Testis (tissue), 3 donors: ENCODE results near the gene HOMER3. TPM values are rescaled to one million over a fixed set of nuclear protein-coding genes. Genes with fewer than 3 reads are reported as not detected.

ENCODE experiments used
- DNase-seq: peaks from one replicate; pipeline ENCODE4 v3.0.0-alpha.2; 2019
- H3K27ac ChIP-seq, 2 donors: fragments of 200-600 bp; sonication (generic); one replicate each; pipeline ENCODE4 v1.5.1; 2019
- H3K27me3 ChIP-seq: fragments of 200-600 bp; sonication (generic); one replicate; pipeline ENCODE4 v1.5.1; 2019
- H3K36me3 ChIP-seq: fragments of 200-600 bp; sonication (generic); one replicate; pipeline ENCODE4 v1.5.1; 2017; ENCODE audit warnings: low read depth; ENCODE audit errors: missing control alignments
- H3K4me1 ChIP-seq: fragments of 200-600 bp; sonication (generic); one replicate; pipeline ENCODE4 v1.5.1; 2019
- H3K4me3 ChIP-seq, 2 donors: fragments of 200-600 bp; sonication (generic); one replicate each; pipeline ENCODE4 v1.5.1; 2017 to 2019
- H3K9me3 ChIP-seq: fragments of 200-600 bp; sonication (generic); one replicate; pipeline ENCODE4 v1.5.1; 2017
- POLR2A ChIP-seq: fragments of 450-650 bp; IDR thresholded peaks from one replicate; pipeline ENCODE4 v1.6.1; 2017; ENCODE audit warnings: antibody characterized with exemption, mild to moderate bottlenecking, moderate library complexity
- WGBS, 2 donors: methylation state at CpG; one replicate each; pipeline ENCODE4 v1.1.5; 2018; 5-methylcytosine and 5-hydroxymethylcytosine counted together
- intact Hi-C: fragments of 100-400 bp; cut with DNase I; formaldehyde crosslinking; loops from one replicate; pipeline ENCODE4 v1.15.1; 2023; ENCODE audit warnings: low total_unique reads
- polyA plus RNA-seq: library from polyadenylated mRNA; stranded (reverse); fragments of 350-450 nt; fragmentation: Illumina TruSeq; extraction: RNeasy Lipid Tissue Mini Kit (QIAGEN cat#74804); gene quantifications from one replicate; pipeline ENCODE4 v1.2.3, GENCODE V29; 2014; ENCODE audit warnings: low read depth, low replicate concordance; ENCODE audit not compliant: insufficient read depth
- total RNA-seq, 2 donors: library from RNA; depleted of rRNA; stranded (reverse); fragments of >200 nt; gene quantifications; one replicate each; pipeline ENCODE4 v1.2.3, GENCODE V29; 2016
- TF ChIP-seq, protein P1 (sequence below), 3 experiments: fragments of 450-650 bp in 2 of 3; fragments of 200-600 bp in 1 of 3; sonication (generic) in 1 of 3; IDR thresholded peaks; one replicate each; pipeline ENCODE4 v1.5.1; 2016 to 2019; ENCODE audit warnings: antibody characterized with exemption in 3 of 3, mild to moderate bottlenecking in 2 of 3, moderate library complexity in 1 of 3

The HOMER3 gene
- total and polyA plus RNA-seq, 3 donors from 2014 or later, result 19.9 to 39.6 (median 31.3) TPM

DNA sequence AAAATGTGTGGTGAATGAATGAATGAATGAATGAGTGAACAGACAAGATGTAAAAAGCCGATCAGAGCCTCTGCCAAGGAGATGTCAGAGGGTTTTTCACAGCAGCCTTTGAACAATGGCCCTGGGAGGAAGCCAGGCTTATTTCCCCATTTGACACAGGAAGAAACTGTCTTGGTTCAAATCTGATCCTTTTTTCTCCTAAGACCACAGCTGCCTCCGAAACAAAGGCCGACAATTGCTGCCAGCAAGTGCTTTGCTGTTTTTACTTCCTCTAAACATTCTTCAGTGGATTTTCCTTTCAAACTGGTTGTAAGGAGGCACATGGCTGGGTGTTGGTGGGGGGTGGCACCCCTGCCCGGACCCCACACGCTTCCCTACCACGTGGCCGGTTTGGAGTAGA lies 44.2 kb upstream of the HOMER3 start:
- Histone ChIP-seq H3K9me3 (no peaks in the 10 kb centered on the region), H3K27me3 (no peaks in the 10 kb centered on the region), H3K36me3 (no peaks in the 10 kb centered on the region), H3K4me1 (no peaks in the 10 kb centered on the region), H3K27ac (no peak overlapping the region), H3K4me3 (no peak overlapping the region)
- WGBS, 2 donors, result 51 to 62% methylated on average over 7 of the region's 7 CpGs
- TF ChIP-seq, protein P1, sequence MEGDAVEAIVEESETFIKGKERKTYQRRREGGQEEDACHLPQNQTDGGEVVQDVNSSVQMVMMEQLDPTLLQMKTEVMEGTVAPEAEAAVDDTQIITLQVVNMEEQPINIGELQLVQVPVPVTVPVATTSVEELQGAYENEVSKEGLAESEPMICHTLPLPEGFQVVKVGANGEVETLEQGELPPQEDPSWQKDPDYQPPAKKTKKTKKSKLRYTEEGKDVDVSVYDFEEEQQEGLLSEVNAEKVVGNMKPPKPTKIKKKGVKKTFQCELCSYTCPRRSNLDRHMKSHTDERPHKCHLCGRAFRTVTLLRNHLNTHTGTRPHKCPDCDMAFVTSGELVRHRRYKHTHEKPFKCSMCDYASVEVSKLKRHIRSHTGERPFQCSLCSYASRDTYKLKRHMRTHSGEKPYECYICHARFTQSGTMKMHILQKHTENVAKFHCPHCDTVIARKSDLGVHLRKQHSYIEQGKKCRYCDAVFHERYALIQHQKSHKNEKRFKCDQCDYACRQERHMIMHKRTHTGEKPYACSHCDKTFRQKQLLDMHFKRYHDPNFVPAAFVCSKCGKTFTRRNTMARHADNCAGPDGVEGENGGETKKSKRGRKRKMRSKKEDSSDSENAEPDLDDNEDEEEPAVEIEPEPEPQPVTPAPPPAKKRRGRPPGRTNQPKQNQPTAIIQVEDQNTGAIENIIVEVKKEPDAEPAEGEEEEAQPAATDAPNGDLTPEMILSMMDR (IDR thresholded peaks at IDR 0.05), result no peak
- no peak for TF ChIP-seq POLR2A
- DNase-seq, result no peak
- intact Hi-C loops, result no loop called here

DNA sequence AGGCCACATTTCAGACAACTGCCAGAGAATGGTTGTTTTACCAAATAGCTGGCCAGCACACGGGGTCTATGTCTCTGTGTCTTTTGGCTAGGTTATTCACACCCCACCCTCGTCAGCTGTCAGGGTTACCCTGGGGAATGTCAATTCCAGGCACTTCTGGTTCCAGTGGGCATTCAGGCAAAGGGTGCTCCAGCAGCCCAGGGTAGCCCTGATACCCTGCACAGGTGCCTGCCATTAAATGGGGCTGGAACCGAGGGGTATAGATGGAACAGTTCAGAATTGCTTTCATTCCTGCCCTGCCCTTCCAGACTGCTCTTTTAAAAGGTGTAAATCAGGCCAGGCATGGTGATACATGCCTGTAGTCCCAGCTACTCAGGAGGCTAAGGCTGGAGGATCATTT lies 43.2 kb upstream of the HOMER3 start:
- DNase-seq, result no peak
- H3K27ac ChIP-seq, result no peak overlapping the region
- H3K9me3 ChIP-seq, result no peaks in the 10 kb centered on the region
- H3K4me1 ChIP-seq, result no peaks in the 10 kb centered on the region
- TF ChIP-seq POLR2A, result no peak
- TF ChIP-seq, protein P1 (IDR thresholded peaks at IDR 0.05), result no peak
- intact Hi-C loops, result no loop called here
- no peaks in the 10 kb centered on the region for H3K36me3 ChIP-seq
- 64 to 75% methylated on average over 3 of the region's 3 CpGs for WGBS, 2 donors
- H3K4me3 ChIP-seq, result no peak overlapping the region
- no peaks in the 10 kb centered on the region for H3K27me3 ChIP-seq

DNA sequence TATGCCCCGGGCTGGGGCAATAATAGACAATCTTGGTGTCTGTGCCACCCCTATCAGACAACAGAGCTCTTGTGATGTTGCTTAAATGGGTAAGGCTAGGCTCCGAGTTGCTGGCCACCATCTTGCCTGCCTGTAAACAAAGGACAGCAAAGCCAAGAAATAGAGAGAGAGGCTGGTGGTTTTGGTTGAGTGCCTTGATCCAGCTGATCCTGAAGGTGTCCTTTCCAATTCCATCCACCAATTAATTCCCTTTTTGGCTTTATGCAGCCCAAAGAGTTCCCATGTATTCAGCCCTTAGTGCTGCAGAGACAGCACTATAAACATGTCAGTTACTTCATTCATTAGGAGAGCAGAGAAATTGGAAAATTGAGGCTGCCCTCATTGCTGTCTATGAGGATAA lies 41.7 kb upstream of the HOMER3 start:
- peaks cover 3% of the 10 kb centered on the region for H3K4me1 ChIP-seq
- TF ChIP-seq POLR2A, result no peak
- TF ChIP-seq, protein P1 (IDR thresholded peaks at IDR 0.05), result no peak
- no peaks in the 10 kb centered on the region for H3K9me3 ChIP-seq
- no peak for DNase-seq
- no peaks in the 10 kb centered on the region for H3K27me3 ChIP-seq
- H3K27ac ChIP-seq, result no peak overlapping the region
- H3K4me3 ChIP-seq, result no peak overlapping the region
- H3K36me3 ChIP-seq, result no peaks in the 10 kb centered on the region
- 87 to 94% methylated on average over 2 of the region's 2 CpGs for WGBS, 2 donors
- intact Hi-C loops, result no loop called here

DNA sequence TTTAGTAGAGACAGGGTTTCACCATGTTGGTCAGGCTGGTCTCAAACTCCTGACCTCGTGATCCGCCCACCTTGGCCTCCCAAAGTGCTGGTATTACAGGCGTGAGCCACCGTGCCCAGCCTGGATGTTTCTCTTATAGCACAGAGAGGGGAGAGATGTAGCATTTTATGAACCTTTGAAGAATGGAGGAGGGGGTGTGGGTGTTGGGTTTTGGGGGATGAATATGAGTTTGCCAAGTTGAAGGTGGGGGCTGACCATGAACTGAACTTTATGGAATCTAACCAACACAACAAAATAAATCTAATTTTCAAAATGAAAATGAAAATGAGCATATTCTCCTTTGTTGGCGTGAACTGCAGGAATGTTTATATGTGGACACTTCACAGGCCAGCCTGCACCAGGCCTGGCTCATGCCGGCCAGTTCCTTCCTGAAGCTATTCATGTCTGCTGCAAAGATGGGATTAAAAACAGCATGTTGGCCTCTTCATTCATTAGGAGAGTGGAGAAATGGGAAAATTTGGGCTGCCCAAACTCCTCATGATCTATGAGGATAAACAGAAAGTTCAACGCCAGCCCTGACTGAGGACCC lies 39.5 kb upstream of the HOMER3 start:
- WGBS, 2 donors, result 81 to 82% methylated on average over 7 of the region's 7 CpGs

DNA sequence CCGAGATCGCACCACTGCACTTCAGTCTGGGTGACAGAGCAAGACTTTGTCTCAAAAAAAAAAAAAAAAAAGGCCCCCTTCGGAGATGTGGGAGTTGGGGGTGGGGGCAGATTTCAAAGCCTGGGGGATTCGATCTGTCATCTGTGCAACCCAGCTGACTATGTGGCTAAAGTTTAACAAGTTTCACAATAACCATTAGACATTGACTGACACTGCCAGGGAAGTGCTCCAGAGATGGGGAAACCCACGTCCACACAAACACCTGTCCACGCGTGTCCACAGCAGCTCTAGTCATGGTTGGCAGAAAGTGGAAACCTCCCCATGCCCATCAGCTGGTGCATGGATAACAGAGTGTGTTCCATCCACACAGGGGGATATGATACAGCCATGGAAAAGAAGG lies 37.6 kb upstream of the HOMER3 start:
- no peaks in the 10 kb centered on the region for H3K36me3 ChIP-seq
- H3K4me1 ChIP-seq, result peaks cover 5% of the 10 kb centered on the region
- H3K9me3 ChIP-seq, result no peaks in the 10 kb centered on the region
- TF ChIP-seq, protein P1 (IDR thresholded peaks at IDR 0.05), result no peak
- no peak for TF ChIP-seq POLR2A
- intact Hi-C loops, result no loop called here
- 80 to 82% methylated on average over 7 of the region's 7 CpGs for WGBS, 2 donors
- no peak for DNase-seq
- no peak overlapping the region for H3K4me3 ChIP-seq
- H3K27me3 ChIP-seq, result no peaks in the 10 kb centered on the region
- no peak overlapping the region for H3K27ac ChIP-seq

More for the DNA sequence above, 39.5 kb upstream of the HOMER3 start:
- Histone ChIP-seq H3K4me1 (peaks cover 5% of the 10 kb centered on the region), H3K4me3 (no peak overlapping the region), H3K36me3 (no peaks in the 10 kb centered on the region), H3K27ac (no peak overlapping the region), H3K27me3 (no peaks in the 10 kb centered on the region), H3K9me3 (no peaks in the 10 kb centered on the region)
- TF ChIP-seq, protein P1 (IDR thresholded peaks at IDR 0.05), result no peak
- no peak for TF ChIP-seq POLR2A
- intact Hi-C loops, result no loop called here
- DNase-seq, result no peak
